CD4-positive, alpha-beta T cell treated with Interleukin-1 beta for 1 hour (primary cell): ENCODE results near the gene DCTN1.
"Not testable (repeated sequence)": the region's sequence is repeated elsewhere in the genome, so short reads cannot be mapped to it uniquely, and the experiment has no call there.

Experiments
- DNase-seq, 2 donors: peaks; one replicate each; pipeline ENCODE4 v3.0.0-alpha.2; 2020 to 2022

The DCTN1 gene

DNA sequence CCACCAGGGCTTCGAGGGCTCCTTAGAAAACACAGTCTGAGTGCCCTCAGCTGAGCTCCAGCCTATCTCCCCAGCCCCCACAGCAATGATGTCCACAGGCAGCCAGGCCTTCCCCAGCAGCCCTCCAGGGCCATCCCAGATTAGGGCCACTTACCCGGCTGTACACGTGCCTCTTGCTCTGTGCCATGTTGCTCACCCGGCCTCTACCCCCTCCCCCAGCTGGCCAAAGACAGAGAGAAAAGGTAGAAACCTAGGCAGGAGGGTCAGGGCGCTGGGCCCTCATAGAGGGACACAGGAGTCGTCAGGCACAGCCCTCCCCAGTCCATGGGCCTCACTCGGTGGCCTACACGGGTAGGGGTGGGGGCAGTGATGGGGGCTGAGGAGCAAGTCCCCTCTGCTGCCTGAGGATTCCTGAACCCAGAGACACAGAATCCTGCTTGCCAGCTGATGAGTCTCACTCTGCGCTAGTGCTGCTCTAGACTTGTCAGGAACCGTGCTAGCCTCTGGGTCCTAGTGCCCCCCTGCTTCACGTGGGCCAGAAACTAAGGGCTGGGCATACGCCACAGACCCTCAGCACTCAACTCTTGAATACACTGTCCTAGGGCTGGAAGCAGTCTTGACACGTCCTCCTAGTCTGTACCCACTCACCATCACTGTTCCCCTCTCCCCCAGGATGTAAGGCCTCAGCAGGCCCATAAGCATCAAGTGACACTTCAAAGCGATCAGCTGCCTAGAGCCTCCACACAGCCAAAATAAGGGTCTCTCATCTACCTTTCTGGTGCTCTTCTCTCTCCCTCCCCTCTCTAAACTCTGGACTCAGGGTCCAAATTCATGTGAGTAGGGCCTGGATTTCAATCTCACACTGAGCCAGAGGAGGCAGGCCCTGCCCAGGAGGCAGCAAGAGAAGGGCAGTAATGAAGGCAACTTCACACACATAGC is at the start of gene DCTN1:
Gene DCTN1, minus strand, starts transcription at position 461 of the 939 bp plus-strand sequence. Its CDS starts 274 bp downstream, at position 187.
- DNase-seq: peak in 1 of 2 donors; percentile 17

DNA sequence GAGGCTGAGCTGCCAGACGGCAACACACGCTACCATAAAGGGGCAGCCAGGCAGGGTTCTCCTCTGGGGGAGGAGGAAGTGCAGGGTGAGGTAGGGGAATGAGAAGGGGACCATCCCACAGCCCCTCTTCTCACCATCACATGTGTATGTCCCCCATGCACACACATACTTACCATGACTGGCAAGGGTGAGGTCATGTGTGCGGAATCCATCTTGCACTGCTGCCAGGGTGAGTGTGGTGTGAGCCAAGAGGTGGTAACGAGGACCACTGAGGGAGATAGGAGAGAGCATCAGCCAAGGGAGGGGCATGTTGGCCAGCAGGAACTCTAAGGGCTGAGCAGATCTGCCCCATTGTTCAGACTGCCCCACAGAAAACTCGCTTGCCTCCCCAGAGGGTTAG is 48.6 kb upstream of the DCTN1 start:
- DNase-seq: no peak

DNA sequence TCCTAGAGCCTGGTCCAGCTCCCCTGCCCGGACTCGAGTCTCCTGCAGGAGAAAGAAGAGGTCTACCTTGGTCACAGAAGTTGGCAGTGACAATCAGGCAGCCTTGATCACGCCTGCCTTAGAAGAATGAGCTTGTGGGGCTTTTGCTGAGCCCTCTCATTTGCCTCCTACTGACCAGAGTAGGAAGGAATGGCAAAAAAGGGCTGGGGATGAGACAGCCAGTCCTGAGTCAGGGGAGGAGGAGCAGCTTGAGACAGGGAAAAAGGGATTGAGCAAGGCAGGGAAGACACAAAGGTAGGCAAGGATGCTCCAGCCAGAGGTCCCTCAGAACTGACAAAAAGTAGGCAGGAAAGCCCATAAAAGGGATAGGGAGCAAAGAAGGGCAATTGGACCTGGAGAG is 47.4 kb upstream of the DCTN1 start:
- DNase-seq: no peak

DNA sequence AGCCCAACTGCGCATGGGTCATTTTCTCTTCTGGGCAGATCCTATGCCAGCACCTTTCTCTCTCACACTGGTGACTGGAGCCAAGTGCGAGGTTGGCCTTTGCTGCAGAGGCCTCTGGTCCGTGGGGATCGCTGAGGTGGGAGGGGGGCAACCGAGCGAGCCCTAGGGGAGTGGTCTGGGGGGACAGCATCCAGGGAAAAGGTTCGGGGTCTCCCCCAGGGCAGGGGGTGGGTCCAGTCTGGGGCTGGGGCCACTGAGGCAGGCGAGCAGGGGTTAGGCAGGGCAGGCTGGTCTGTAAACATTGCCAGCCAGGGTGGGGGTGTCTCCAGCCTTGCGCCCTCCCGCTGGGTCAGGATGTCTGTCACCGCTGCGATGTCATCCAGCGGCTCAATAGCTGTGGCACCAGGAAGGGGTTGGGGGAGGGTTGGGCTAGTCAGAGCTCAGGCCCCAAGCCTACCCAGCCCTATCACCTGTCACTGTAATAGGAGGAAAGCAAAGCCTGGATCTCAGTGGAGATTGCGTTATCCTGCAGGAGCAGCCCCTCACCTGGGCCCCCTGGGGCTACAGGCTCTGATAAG is 46.2 kb upstream of the DCTN1 start:
- DNase-seq: no peak

DNA sequence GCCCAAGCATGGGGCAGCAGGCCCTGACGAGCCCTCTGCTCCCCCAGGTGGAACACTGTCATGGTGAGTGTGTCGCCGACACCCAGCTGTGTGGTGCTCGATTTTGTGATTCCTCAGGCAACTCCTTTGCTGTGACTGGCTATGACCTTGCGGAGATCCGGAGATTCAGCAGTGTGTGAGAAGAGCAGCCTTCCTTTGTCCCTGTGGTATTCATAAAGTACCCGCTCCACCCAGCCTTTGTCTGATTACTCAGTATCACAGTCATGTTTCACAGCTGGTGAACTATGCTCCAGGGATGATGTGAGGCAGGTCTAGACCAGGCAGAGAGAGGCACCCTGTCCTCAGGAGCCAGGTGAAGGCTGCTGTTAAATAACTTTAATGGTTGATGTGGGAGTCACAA is 45.4 kb upstream of the DCTN1 start:
- no peak for DNase-seq

DNA sequence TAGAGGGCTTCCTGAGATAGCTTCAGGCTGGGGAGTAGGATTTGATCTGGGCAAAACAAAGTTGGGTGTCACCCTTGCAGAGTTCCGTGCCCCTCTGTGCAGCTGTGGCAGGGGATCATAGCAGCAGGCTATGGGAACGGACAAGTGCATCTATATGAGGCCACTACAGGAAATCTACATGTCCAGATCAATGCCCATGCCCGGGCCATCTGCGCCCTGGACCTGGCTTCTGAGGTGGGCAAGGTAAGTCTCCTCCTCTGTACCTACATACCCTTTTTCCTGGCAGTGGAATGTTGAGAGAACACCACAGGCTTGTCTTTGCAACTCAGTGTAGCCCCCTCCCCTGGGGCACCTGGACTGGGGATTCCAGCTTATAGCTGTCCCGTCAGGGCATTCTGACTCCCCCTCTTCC is 44.9 kb upstream of the DCTN1 start:
- no peak for DNase-seq

DNA sequence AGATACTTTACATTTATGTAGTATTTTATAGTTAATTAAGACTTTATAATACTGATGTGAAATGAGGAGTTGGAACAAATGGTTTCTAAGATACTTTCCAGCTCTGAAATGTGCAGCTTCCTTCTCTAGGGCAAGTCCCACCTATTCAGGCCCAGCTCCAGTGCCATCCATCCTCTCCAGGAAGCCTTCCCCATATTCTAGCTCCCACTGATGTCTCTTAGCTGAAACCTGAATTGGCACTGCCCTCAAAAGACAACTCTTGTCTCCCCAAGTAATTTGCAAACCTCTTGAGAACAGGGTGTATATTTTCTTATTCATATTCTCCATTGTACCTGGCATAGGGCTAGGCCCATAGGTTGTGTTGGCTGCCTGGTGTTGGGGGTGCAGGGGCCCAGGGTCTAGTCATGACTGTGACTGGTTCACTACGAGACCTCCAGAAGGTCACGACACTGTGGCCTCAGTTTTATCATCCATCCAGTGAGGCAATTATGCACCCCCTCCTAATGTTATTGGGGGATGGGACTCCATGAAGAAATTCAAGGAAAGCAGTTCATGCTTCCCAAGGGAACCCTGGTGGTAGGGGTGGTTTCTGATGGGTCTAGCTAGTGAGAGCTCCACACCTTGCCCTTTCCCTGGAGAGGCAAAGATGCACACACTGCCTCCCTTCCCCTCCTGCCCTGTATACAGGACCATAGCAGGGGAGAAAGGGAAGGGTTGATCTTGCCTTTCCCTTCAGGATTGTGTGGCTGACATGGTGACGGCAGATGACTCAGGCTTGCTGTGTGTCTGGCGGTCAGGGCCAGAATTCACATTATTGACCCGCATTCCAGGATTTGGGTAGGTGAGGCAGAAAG is 44.3 kb upstream of the DCTN1 start:
- DNase-seq: no peak

DNA sequence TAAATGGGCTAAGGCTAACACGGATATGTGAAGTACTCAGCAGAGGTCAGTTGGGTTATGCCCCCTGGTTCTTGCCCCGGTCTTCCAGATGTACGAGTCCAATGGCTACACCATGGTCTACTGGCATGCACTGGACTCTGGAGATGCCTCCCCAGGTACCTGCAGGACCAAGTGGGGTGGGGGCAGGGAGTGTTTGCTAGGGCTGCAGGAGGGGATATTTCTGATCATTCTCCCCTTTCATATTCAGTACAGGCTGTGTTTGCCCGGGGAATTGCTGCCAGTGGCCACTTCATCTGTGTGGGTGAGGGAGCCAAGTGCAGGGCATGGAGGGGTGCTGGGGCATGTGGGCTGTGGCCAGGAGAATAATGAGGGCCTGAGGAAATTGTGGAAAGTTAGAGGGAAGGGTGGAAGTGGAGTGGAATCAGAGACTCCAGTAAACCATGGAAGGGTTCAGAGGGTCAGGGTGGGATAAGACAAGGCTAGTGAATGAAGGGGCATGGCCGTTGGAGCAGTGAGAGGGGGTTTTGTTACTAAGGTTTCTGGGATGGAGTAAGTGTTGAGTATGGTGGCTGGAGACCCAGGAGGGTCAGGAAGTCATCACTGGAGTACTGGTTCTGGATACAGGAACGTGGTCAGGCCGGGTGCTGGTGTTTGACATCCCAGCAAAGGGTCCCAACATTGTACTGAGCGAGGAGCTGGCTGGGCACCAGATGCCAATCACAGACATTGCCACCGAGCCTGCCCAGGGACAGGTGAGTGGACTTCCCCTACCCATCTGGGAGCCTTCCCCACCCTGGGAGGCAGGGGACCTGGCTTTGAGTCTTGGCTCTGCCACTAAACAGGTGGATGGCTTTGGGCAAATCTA is 43.4 kb upstream of the DCTN1 start:
- DNase-seq: no peak

DNA sequence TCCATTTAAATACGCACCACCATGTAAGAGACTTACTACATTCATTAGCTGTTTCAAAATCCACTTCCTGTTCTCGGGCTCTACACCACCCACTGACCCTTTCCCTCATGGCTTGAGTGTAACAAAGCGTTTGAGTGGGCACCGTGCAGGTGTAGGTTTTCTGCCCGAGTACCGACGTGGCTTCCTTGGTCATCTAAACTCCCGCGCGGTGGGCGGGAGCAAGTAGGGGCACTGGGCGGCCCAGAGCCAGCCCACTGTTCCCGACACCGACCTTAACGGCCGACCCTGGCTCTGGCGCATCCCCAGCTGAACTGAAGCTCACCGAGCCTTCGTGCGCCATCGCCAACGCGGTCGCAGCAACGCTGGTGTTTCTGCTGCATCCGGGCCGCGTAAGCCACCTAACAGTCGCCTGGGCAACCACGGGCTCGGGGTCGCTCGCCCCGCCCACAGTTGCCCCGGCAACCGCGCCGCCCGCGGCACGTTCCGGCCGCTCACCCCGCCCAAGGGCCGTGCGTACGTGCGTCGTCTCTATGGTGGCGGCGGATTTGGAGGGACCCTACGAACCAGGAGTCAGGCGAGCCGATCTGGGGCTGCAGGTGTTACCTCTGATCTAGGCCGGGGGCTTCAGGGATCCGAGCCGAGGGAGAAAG is 41.2 kb upstream of the DCTN1 start, which contains the start of the genes C2orf81 and WDR54:
Gene C2orf81, minus strand, starts transcription at position 399 of the 650 bp plus-strand sequence. Its CDS starts 59 bp downstream, at position 340.
Gene WDR54, plus strand, starts transcription at position 510 of the 650 bp plus-strand sequence. CDS start 424 bp downstream, outside the sequence.
- peak; percentile 94 to 96 for DNase-seq

DNA sequence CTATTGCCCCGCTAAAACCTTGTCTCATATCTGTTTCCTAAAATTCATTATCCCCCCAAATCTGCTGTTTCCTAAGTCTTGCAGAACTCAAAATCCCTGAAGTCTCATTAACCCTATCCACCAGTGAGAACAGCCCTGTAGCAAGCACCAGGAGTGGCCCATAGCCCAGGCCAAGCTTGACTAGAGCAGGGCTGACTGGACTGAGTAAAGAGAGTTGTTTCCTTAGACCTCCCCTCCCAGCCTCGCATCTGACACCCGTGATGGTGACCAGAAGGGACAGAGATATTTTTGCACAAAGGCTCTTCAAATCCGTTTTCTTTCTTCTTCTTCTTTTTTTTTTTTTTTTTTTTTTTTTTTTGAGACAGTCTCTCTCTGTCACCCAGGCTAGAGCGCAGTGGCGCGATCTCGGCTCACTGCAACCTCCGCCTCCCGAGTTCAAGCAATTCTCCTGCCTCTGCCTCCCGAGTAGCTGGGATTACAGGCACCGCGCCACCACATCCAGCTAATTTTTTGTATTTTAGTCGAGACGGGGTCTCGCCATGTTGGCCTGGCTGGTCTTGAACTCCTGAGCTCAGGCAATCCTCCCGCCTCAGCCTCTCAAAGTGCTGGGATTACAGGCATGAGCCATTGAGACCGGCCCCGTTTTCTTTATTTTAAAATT is 40.5 kb upstream of the DCTN1 start:
- not testable (repeated sequence) for DNase-seq

DNA sequence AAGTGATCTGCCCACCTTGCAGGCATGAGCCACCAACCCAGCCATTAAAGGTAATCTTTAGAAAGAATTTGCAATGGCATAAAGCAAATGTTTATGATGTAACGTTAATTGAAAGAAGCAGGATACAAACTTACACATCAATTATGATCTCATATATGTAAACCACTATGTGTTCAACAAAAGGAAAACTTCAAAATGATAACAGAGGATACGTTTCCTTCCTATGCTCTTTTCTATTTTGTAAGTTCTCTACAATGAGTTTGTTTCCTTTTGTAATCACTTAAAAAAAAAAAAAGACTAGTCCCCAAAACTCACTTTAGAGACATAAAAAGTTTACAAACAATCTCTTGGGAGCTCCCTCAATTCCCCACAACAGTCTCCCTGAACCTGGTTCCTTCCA is 39.9 kb upstream of the DCTN1 start:
- no peak for DNase-seq

DNA sequence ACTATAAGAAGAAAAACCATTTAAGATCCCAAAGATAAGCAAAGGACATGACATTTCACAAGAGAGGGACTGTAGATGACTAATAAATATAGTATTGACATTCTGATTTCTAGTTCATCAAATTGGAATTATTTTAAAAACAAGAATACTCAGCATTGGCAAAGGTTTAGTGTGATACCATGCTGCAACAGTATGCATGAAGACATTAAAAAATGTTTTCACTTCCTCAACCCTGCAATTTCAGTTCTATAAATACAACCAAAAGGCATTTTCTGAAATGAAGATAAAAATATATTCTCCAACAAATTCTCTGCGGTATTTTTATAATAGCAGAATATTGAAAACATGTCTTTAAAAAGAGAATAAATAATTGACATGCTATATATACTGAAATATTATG is 39.2 kb upstream of the DCTN1 start:
- no peak for DNase-seq

DNA sequence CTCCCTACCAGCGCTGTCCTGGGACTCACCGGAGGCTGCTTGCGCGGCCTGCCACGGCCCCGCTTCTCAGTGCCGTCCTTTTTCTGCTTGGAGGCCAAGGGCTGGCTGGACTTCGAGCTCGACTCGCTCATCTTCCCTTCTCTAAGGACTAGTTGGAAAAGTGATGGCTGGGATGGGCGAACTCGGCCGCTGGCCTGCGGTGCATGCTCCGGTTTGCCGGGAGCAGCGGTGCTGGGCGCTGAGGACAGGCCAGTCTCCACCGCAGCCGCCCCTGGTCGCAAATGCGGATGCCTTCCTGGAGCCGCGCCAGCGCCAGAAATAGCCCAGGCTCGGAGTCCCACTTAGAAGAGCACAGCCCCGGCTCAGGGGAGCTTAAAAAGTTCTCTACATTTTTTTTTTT is 38.2 kb upstream of the DCTN1 start:
- no peak for DNase-seq

DNA sequence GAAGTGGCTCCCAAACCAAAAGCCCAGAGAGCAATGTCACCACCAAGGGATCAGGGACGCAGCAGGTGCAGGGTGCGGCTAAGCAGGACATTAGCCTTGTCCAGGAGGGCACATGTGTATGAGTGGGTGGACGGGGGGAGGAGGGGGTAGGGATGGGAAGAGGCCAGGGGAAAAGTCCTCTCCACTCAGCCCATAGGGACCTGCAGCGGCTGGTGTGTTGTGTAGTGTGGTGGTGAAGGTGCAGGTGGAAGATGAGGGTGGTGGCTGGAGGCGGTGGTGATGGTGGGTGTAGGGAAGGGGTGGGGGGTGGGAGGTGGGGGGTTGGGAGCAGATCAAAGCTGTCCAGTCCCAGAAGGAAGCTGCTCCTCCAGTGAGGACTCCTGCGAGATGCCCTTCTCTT is 37.7 kb upstream of the DCTN1 start:
- DNase-seq: no peak

DNA sequence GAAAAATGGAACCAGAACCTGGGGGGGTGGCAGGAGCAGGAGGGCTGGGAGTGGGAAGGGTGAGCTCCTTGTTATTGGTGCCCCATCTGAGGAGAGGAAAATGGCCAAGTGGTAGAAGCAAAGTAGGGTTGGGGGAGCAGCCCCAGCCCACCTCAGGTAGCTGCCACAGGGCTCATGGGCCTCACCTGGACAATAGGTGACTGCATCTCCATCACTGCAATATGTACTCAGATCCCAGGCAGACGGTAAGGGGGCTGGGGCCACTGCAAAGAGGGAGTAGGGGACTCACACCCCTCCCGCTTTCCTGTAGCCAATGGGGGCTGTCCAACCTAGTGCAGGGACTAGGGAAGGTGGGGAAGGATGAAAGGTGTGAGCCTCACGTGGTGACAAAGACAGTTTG is 37.1 kb upstream of the DCTN1 start:
- DNase-seq: no peak

DNA sequence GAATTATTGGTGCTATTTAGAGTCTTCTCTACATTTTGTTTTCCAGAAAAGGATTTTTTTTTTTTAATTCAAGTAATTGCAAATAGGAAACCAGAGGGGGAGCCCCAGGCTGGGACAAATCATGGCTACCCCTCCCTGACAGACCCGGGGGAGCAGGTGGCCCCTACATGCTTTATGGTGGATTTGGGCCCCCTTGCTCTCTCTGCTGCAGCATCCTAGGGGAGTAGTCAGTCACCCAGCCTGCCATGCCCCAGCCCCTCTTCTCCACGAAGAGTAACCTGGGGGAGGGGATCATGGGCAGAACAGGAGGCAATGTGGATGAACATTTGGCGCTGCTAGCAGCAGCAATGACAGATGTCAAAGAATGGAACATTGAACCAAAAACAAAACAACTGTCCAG is 36.7 kb upstream of the DCTN1 start:
- DNase-seq: no peak

DNA sequence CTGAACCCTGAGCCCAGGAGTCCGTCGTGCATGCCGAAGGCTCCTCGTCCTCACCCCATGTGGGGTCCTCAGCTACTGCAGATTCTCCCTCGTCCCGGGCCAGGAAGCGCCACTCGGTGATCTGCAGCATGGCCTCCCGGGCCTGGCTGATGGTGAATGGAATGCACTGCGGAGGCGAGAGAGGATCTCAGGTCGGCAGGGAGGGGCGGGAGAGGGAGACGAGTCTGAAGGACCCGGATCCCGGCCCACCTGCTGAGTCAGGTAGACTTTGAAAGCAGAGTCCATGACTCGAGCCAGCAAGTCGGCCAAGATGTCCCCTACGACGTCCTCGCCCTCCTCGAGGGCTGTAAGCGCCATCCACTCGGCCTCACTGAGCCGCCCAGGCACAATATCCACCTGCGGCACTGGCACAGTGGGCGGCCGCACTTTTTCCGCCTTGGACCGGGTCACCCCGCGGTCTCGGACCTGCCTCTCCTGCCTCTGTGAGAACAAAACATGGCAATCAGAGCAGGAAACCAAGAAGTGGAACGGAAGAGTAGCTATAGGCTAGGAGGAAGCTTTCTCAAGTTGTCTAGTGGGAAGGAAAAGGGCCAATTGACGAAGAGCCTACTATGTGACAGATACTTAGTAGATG is 35.8 kb upstream of the DCTN1 start:
- no peak for DNase-seq

DNA sequence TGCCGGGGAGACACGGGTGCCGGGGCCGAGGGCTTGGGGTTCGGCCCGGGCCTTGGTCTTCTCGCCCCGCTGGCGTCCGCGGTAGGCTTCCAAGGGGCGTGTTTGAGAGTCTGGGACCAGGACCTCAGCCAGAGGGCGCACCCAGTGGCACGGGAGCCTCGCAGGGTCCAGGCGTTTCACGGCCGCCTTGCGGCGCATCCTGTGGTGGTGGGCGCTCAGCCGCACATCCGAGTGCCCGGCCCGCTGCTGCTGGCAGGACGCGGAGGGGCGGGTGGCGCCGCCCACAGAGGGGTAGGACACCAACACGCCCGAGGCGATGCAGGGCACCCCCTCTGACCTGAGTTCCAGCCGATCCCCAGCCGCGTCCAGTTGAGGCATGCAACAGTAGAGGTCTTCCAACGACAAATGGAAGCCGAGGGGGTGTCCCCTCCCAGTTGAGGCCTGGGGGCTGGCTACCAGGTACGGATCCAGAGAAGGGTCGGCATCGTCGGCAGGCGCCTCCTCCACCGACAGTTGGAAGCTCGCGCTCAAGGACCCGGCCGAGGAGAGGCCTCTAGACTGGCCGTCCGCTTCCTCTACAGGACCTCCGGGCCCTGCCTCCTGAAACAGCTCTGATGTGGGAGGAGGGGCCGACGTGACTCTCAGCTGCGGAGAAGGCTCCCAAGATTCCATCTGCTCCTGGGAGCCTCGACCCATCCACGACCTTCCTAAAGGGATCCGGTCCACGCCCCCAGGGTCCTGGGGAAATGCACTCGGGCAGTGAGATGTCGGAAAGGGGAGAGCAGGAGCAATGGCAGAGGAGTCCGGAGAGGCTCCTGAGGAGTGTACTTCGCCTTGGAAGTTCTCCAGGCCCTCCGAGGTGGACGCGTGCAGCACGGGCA is 35.0 kb upstream of the DCTN1 start:
- DNase-seq: peak in 1 of 2 donors; percentile 47

DNA sequence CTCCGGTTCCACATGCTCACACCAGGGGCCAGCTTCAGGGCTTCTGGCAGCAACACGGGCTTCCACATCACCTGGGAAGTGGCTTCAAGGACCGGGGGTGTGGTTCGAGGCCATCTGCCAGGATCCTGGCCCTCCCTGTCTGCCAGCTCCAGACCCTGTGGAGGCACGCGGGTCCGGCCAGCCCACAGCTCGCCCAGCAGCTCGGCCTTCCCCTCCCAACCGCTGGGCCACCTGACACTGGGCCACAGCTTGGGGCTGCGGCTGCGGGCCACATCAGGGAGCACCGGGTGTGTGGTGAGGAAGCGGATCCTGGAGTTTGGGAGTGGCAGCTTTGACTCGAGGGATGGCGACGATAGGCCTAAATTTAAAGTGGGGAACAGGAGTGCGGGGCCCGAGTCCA is 34.3 kb upstream of the DCTN1 start:
- DNase-seq: no peak
